PC-9 (cell line): ENCODE measurements around the gene NRIP1. TPM values are rescaled to one million over a fixed set of nuclear protein-coding genes. Genes with fewer than 3 reads are reported as not detected.

Experiments used
- BruUV-seq: library from RNA; stranded (reverse); fragments of 400-500 nt; replicated peaks from 2 replicates; lab custom pipeline; 2021; lab: Mats Ljungman, UMichigan
- CTCF ChIA-PET: fragments of 300-600 bp; sonication (Branson Sonifier 250); formaldehyde crosslinking; loops from one replicate; lab custom pipeline; 2022; ENCODE audit warnings: antibody characterized with exemption; lab: Charles Lee
- POLR2A ChIA-PET: fragments of 300-600 bp; sonication (Branson Sonifier 250); formaldehyde crosslinking; loops from one replicate; lab custom pipeline; 2022; ENCODE audit warnings: antibody characterized with exemption; ENCODE audit not compliant: unreplicated experiment; lab: Charles Lee
- DNase-seq, 2 experiments: peaks; one replicate each; pipeline versions ENCODE4 v3.0.0 to v3.0.0-alpha.2; 2015 to 2022; ENCODE audit warnings: mixed read lengths in 1 of 2
- H2AFZ ChIP-seq: fragments of 200-600 bp; sonication (generic); 2 replicates; pipeline ENCODE4 v1.8.1; 2017; ENCODE audit warnings: antibody characterized with exemption
- H3F3A ChIP-seq: fragments of 200-600 bp; sonication (generic); 2 replicates; pipeline ENCODE4 v1.8.1; 2017; ENCODE audit warnings: antibody characterized with exemption, mild to moderate bottlenecking, low read depth; ENCODE audit not compliant: insufficient read depth
- H3K27ac ChIP-seq: fragments of 200-600 bp; sonication (generic); 2 replicates; pipeline ENCODE4 v1.6.1; 2016; ENCODE audit warnings: mixed run types
- H3K27me3 ChIP-seq: fragments of 200-600 bp; sonication (generic); 2 replicates; pipeline ENCODE4 v1.6.1; 2016; ENCODE audit warnings: low read depth, mixed run types; ENCODE audit not compliant: insufficient read depth
- H3K36me3 ChIP-seq: fragments of 200-600 bp; sonication (generic); 2 replicates; pipeline ENCODE4 v1.6.1; 2016; ENCODE audit warnings: low read depth, mixed run types
- H3K4me1 ChIP-seq: fragments of 200-600 bp; sonication (generic); replicated peaks from 2 replicates; pipeline ENCODE4 v1.6.1; 2016; ENCODE audit warnings: mixed run types; ENCODE audit not compliant: insufficient read depth
- H3K4me2 ChIP-seq: fragments of 200-600 bp; sonication (generic); 2 replicates; pipeline ENCODE4 v1.6.1; 2017; ENCODE audit warnings: mixed run types
- H3K4me3 ChIP-seq: fragments of 200-600 bp; sonication (generic); 2 replicates; pipeline ENCODE4 v1.6.1; 2016; ENCODE audit warnings: mixed run types
- H3K79me2 ChIP-seq: fragments of 200-600 bp; sonication (generic); 2 replicates; pipeline ENCODE4 v1.6.1; 2017; ENCODE audit warnings: low read depth, mixed run types
- H3K9me2 ChIP-seq: fragments of 200-600 bp; sonication (generic); 2 replicates; pipeline ENCODE4 v1.8.1; 2017; ENCODE audit warnings: mild to moderate bottlenecking; ENCODE audit not compliant: insufficient read depth
- H3K9me3 ChIP-seq: fragments of 200-600 bp; sonication (generic); 2 replicates; pipeline ENCODE4 v1.8.1; 2016; ENCODE audit warnings: low read depth; ENCODE audit not compliant: insufficient read depth
- H4K20me1 ChIP-seq: fragments of 200-600 bp; sonication (generic); 2 replicates; pipeline ENCODE4 v1.8.1; 2017; ENCODE audit not compliant: insufficient read depth
- CTCF ChIP-seq: fragments of 200-600 bp; sonication (generic); conservative IDR thresholded peaks from 2 replicates; pipeline ENCODE4 v1.6.1; 2017; ENCODE audit warnings: mixed run types, antibody characterized with exemption, mild to moderate bottlenecking, moderate library complexity
- EZH2 ChIP-seq: fragments of 200-600 bp; sonication (generic); IDR thresholded peaks from 2 replicates; pipeline ENCODE4 v1.8.0; 2017; ENCODE audit warnings: antibody characterized with exemption, low read depth
- intact Hi-C: fragments of 100-400 bp; cut with micrococcal nuclease; formaldehyde crosslinking; loops from one replicate; pipeline ENCODE4 v1.10.0; 2022; ENCODE audit not compliant: unreplicated experiment
- total RNA-seq: library from RNA; stranded (reverse); gene quantifications from 2 replicates; pipeline ENCODE4 v1.2.3, GENCODE V29; 2021

NRIP1 gene
- total RNA-seq, 1 experiment from 2014 or later, result 33.0 TPM

DNA sequence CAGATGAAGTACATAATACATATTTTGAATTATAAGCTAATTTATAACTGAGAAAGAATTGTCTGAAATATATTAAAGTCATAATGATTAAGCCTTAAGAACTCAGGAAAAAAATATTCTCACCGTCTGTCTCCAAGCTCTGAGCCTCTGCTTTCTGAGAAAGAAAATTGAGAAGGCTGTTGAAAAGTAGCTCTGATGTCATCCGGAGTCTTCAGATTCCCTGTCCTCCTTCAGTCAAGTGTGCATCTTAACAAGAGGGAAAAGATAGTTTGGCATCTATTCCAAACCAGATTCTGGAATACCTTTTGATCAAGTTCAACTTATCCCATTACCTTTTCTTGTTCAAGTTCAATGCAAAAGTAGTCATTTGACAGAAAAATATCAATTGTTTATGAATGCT is 50.6 kb downstream of the NRIP1 start:
- BruUV-seq, result no TSS peak
- H3F3A ChIP-seq, result peaks cover 24% of the 10 kb centered on the region
- TF ChIP-seq EZH2 (no peak), CTCF (no peak)
- H3K4me2 ChIP-seq, result no peak overlapping the region
- CTCF ChIA-PET, result no interaction called here
- H4K20me1 ChIP-seq, result peaks cover 7% of the 10 kb centered on the region; the same call in 1 of the 2 replicates
- no peaks in the 10 kb centered on the region for H3K27me3 ChIP-seq
- H3K9me3 ChIP-seq, result no peaks in the 10 kb centered on the region
- H3K4me3 ChIP-seq, result no peak overlapping the region
- POLR2A ChIA-PET, result interaction anchor here (0.6 to 0.7 kb wide), 2 partner anchors 17 to 50 kb away, joined by 3 to 8 read pairs; partner anchors contain the start of gene NRIP1
- no peak overlapping the region for H2AFZ ChIP-seq
- intact Hi-C loops, result no loop called here
- H3K4me1 ChIP-seq, result no peaks in the 10 kb centered on the region
- no peak overlapping the region for H3K27ac ChIP-seq
- DNase-seq, result no peak
- H3K36me3 ChIP-seq, result peaks cover 15% of the 10 kb centered on the region
- no peaks in the 10 kb centered on the region for H3K9me2 ChIP-seq
- H3K79me2 ChIP-seq, result peaks cover 91% of the 10 kb centered on the region

DNA sequence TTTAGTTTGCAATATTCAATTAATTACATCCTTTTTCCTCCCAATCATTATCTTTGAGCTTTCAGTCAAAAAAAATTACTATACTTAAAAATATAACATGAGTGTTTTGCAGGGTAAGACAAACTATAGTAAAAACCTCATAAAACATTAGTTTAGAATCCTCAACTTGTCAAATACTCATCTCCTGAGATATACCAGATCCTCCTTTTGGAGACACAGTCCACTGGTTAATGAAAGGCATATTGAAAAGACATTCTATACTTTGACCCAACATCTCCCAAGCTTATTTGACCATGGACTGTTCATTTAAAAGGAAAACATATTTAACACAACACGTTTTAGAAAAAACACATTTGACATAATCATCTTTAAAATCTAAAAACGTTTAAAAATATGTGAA is 52.8 kb downstream of the NRIP1 start:
- no peak overlapping the region for H3K4me3 ChIP-seq
- ChIA-PET CTCF (no interaction called here), POLR2A (no interaction called here)
- TF ChIP-seq EZH2, result no peak
- no peak overlapping the region for H2AFZ ChIP-seq
- no peaks in the 10 kb centered on the region for H3K9me3 ChIP-seq
- H3F3A ChIP-seq, result peaks cover 23% of the 10 kb centered on the region
- peaks cover 18% of the 10 kb centered on the region for H3K36me3 ChIP-seq
- no peak overlapping the region for H3K4me2 ChIP-seq
- H3K4me1 ChIP-seq, result no peaks in the 10 kb centered on the region
- H4K20me1 ChIP-seq, result peaks cover 7% of the 10 kb centered on the region; the same call in 1 of the 2 replicates
- no peak overlapping the region for H3K27ac ChIP-seq
- H3K27me3 ChIP-seq, result no peaks in the 10 kb centered on the region
- DNase-seq, result no peak
- peaks cover 91% of the 10 kb centered on the region for H3K79me2 ChIP-seq
- no TSS peak for BruUV-seq
- 0 out of 2 replicates have a peak, but pooled peaks cover 3% of the 10 kb centered on the region for H3K9me2 ChIP-seq
- intact Hi-C loops, result no loop called here

GRCh38 chr21:15010645-15011044 is 54.2 kb downstream of the NRIP1 start:
- ChIA-PET POLR2A (no interaction called here), CTCF (no interaction called here)
- Histone ChIP-seq H3K9me2 (0 out of 2 replicates have a peak, but pooled peaks cover 3% of the 10 kb centered on the region), H2AFZ (no peak overlapping the region), H3F3A (peaks cover 20% of the 10 kb centered on the region), H3K36me3 (peaks cover 18% of the 10 kb centered on the region), H3K4me3 (no peak overlapping the region), H3K4me1 (no peaks in the 10 kb centered on the region), H3K79me2 (peaks cover 91% of the 10 kb centered on the region), H3K27ac (no peak overlapping the region), H3K27me3 (no peaks in the 10 kb centered on the region), H3K9me3 (no peaks in the 10 kb centered on the region), H4K20me1 (peaks cover 11% of the 10 kb centered on the region; the same call in 1 of the 2 replicates), H3K4me2 (no peak overlapping the region)
- intact Hi-C loops, result no loop called here
- no peak for DNase-seq
- BruUV-seq, result no TSS peak
- TF ChIP-seq CTCF, result no peak
- TF ChIP-seq EZH2, result no peak

DNA sequence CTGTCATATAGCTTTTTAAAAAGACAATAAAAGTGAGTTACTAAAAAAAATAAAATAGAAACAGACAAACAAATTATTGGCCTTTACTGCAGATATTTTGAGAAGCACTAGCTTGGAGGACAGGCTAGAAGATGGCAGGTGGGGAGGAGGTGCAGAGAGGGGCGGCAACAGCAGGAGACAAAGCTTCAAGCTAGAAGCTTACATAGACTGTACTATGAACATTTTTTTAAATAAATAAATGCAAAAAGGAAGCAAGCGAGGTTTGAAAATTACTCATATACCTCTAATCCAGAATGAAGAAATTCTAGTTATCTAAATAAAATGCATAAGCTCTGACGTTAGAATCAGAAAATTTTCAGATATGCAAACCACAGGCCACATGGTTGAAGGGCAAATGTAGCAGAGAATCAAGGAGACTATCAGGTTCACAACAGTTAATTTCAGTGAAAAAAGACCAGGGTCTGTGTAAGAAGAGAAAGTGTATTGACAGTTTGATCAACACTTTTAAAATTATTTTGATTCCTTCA is 54.9 kb downstream of the NRIP1 start:
- no peak overlapping the region for H3K27ac ChIP-seq
- TF ChIP-seq EZH2 (no peak), CTCF (no peak)
- no peak overlapping the region for H2AFZ ChIP-seq
- POLR2A ChIA-PET, result interaction anchor here (0.6 kb wide), 1 partner anchor 301 kb away, joined by 5 read pairs; no protein-coding TSS in a partner anchor
- H3K4me3 ChIP-seq, result no peak overlapping the region
- H3K4me1 ChIP-seq, result no peaks in the 10 kb centered on the region
- no TSS peak for BruUV-seq
- H3F3A ChIP-seq, result peaks cover 20% of the 10 kb centered on the region
- no peaks in the 10 kb centered on the region for H3K27me3 ChIP-seq
- peaks cover 18% of the 10 kb centered on the region for H3K36me3 ChIP-seq
- 0 out of 2 replicates have a peak, but pooled peaks cover 3% of the 10 kb centered on the region for H3K9me2 ChIP-seq
- peaks cover 7% of the 10 kb centered on the region; the same call in 1 of the 2 replicates for H4K20me1 ChIP-seq
- no peak overlapping the region for H3K4me2 ChIP-seq
- CTCF ChIA-PET, result no interaction called here
- no peaks in the 10 kb centered on the region for H3K9me3 ChIP-seq
- intact Hi-C loops, result no loop called here
- H3K79me2 ChIP-seq, result peaks cover 92% of the 10 kb centered on the region
- no peak for DNase-seq
